ENCODE data around the gene PLEKHH2. TPM values are rescaled to one million over a fixed set of nuclear protein-coding genes. Genes with fewer than 3 reads are reported as not detected.

PLEKHH2 gene
- total RNA-seq, 1 donor from 2014 or later: 19.6 TPM

DNA sequence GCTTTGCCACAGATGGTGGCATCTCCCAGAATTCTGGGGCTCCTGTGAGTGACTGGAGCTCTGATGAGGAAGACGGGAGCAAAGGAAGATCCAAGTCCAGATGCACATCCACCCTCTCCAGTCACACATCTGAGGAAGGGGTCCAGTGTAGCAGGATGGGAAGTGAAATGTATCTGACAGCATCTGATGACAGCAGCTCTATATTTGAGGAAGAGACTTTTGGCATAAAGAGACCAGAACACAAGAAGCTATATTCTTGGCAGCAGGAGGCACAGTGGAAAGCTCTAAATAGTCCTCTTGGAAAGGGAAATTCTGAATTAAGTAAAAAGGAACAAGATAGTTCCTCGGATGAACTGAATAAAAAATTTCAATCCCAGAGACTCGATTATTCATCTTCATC lies 62.7 kb downstream of the PLEKHH2 start:
- no peaks in the 10 kb centered on the region for H3K27me3 Mint-ChIP-seq (ENCODE audit: unreplicated experiment)
- peaks cover 15% of the 10 kb centered on the region for H3K36me3 Mint-ChIP-seq (ENCODE audit: unreplicated experiment)
- H3K27ac Mint-ChIP-seq (ENCODE audit: unreplicated experiment): no peak overlapping the region
- H3K9me3 Mint-ChIP-seq (ENCODE audit: unreplicated experiment): no peaks in the 10 kb centered on the region
- H3K4me1 Mint-ChIP-seq (ENCODE audit: unreplicated experiment): peaks cover 29% of the 10 kb centered on the region
- H3K4me3 Mint-ChIP-seq (ENCODE audit: unreplicated experiment): no peak overlapping the region
- TF ChIP-seq CTCF (IDR thresholded peaks at IDR 0.05): no peak
- no peak for DNase-seq (ENCODE audit: extremely low spot score, unreplicated experiment)

DNA sequence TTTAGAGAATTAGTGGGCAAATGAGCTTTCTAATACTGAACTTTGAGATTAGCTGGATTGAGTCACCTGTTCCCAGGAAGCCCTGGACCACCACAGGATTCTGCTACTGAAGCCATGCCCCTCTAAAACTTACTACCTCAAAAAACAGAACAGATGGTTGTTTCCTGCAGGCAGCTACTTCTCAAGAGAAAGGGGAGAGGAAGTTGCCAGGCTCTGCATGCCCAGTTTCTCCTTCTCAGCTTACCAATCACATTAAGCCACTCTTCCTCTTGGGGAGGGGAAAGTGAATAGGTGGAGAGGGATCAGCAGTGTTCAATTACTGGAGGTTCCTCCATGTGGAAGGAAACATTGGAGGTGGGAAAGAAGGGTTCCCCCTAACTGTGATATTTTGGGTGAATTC lies 64.1 kb downstream of the PLEKHH2 start:
- DNase-seq (ENCODE audit: extremely low spot score, unreplicated experiment): no peak
- no peak overlapping the region for H3K27ac Mint-ChIP-seq (ENCODE audit: unreplicated experiment)
- peaks cover 32% of the 10 kb centered on the region for H3K4me1 Mint-ChIP-seq (ENCODE audit: unreplicated experiment)
- no peaks in the 10 kb centered on the region for H3K9me3 Mint-ChIP-seq (ENCODE audit: unreplicated experiment)
- H3K4me3 Mint-ChIP-seq (ENCODE audit: unreplicated experiment): no peak overlapping the region
- peaks cover 10% of the 10 kb centered on the region for H3K36me3 Mint-ChIP-seq (ENCODE audit: unreplicated experiment)
- no peak for TF ChIP-seq CTCF (IDR thresholded peaks at IDR 0.05)
- no peaks in the 10 kb centered on the region for H3K27me3 Mint-ChIP-seq (ENCODE audit: unreplicated experiment)

DNA sequence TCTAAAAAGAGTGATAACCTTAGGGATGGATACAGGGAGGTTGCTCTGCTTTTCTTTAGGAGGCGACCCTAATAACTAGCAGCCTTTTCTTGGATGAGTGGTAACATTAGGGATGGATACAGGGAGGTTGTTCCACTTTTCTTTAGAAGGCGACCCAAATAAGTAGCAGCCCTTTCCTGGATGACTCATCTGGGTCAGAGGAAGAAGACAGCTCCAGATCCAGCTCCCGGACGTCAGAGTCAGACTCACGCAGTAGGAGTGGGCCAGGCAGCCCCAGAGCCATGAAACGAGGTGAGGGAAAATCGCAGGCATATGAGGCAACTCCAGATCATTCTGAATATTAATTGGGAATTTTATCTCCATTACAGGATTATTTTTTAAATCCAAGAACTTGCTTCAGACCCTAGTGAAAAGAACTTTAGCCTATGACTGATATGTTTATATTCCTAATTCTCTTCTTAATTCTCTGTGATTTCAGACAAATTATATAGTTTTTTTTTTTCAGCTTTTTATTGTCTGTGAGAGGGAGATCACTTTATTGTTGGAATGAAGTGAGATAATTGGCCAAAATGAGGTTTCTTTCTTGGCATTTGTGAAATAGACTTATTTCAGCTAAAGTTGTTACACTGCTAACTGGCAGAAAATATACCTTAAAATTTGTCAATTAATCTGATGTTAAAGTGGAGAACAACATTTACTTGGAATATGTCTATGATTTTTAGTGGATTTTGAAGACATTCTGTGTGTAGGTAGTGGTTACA lies 70.4 kb downstream of the PLEKHH2 start:
- Mint-ChIP-seq H3K4me1 (ENCODE audit: unreplicated experiment) (peaks cover 41% of the 10 kb centered on the region), H3K27ac (ENCODE audit: unreplicated experiment) (peak overlapping the region; percentile 54), H3K9me3 (ENCODE audit: unreplicated experiment) (no peaks in the 10 kb centered on the region), H3K27me3 (ENCODE audit: unreplicated experiment) (no peaks in the 10 kb centered on the region), H3K4me3 (ENCODE audit: unreplicated experiment) (no peak overlapping the region), H3K36me3 (ENCODE audit: unreplicated experiment) (peaks cover 14% of the 10 kb centered on the region)
- DNase-seq (ENCODE audit: extremely low spot score, unreplicated experiment): no peak
- no peak for TF ChIP-seq CTCF (IDR thresholded peaks at IDR 0.05)

- Mint-ChIP-seq H3K27me3 (ENCODE audit: unreplicated experiment) (no peaks in the 10 kb centered on the region), H3K9me3 (ENCODE audit: unreplicated experiment) (no peaks in the 10 kb centered on the region), H3K4me3 (ENCODE audit: unreplicated experiment) (no peak overlapping the region), H3K36me3 (ENCODE audit: unreplicated experiment) (peaks cover 15% of the 10 kb centered on the region), H3K4me1 (ENCODE audit: unreplicated experiment) (peaks cover 33% of the 10 kb centered on the region), H3K27ac (ENCODE audit: unreplicated experiment) (no peak overlapping the region)
- no peak for TF ChIP-seq CTCF (IDR thresholded peaks at IDR 0.05)
- no peak for DNase-seq (ENCODE audit: extremely low spot score, unreplicated experiment)
Observed at GRCh38 chr2:43708178-43708577, 71.1 kb downstream of the PLEKHH2 start.

GRCh38 chr2:43708891-43709290 lies 71.8 kb downstream of the PLEKHH2 start:
- no peak for DNase-seq (ENCODE audit: extremely low spot score, unreplicated experiment)
- no peak for TF ChIP-seq CTCF (IDR thresholded peaks at IDR 0.05)
- peaks cover 15% of the 10 kb centered on the region for H3K36me3 Mint-ChIP-seq (ENCODE audit: unreplicated experiment)
- H3K4me3 Mint-ChIP-seq (ENCODE audit: unreplicated experiment): no peak overlapping the region
- H3K27me3 Mint-ChIP-seq (ENCODE audit: unreplicated experiment): no peaks in the 10 kb centered on the region
- no peaks in the 10 kb centered on the region for H3K9me3 Mint-ChIP-seq (ENCODE audit: unreplicated experiment)
- no peak overlapping the region for H3K27ac Mint-ChIP-seq (ENCODE audit: unreplicated experiment)
- peaks cover 26% of the 10 kb centered on the region for H3K4me1 Mint-ChIP-seq (ENCODE audit: unreplicated experiment)

Data from osteocyte (in vitro differentiated cells).